Activated T-cell treated with anti-CD3 and anti-CD28 coated beads for 48 hours (primary cell): ENCODE results near the gene LRCH3.
"Not testable (repeated sequence)": the region's sequence is repeated elsewhere in the genome, so short reads cannot be mapped to it uniquely, and the experiment has no call there.

Experiments used
- DNase-seq: peaks from one replicate; pipeline ENCODE4 v3.0.0-alpha.2; 2020; ENCODE audit warnings: low read depth

LRCH3 gene

DNA sequence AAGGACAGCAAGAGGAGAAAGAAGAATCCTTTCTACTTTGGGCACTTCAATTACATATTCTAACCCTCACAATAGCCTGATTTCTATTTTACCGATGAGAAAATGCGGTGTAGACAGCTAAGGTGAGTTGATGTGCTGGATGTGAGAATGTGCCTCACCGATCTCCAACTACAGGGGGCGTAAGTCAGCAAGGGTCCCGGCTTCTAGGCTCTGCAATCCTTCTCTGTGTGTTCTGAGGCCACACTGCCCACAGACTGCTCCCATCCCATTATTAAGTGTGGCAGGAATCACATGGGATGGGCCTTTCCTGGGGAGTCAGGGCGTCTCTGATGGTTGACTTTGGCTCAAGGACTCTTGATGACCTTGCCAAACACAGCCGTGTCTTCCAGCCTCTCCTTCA is 135.4 kb downstream of the LRCH3 start:
- DNase-seq: no peak

DNA sequence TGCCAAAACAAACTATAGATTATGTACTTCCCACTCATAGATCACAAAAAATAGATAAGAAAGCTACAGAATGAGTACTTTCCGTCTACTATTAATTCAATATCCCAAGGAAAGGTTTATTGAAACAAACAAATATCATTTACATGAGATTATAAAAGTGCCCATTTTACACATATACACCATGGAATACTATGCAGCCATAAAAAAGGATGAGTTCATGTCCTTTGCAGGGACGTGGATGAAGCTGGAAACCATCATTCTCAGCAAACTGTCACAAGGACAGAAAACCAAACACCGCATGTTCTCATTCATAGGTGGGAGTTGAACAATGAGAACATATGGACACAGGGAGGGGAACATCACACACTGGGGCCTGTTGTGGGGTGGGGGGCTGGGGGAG is 136.5 kb downstream of the LRCH3 start:
- DNase-seq: not testable (repeated sequence)

DNA sequence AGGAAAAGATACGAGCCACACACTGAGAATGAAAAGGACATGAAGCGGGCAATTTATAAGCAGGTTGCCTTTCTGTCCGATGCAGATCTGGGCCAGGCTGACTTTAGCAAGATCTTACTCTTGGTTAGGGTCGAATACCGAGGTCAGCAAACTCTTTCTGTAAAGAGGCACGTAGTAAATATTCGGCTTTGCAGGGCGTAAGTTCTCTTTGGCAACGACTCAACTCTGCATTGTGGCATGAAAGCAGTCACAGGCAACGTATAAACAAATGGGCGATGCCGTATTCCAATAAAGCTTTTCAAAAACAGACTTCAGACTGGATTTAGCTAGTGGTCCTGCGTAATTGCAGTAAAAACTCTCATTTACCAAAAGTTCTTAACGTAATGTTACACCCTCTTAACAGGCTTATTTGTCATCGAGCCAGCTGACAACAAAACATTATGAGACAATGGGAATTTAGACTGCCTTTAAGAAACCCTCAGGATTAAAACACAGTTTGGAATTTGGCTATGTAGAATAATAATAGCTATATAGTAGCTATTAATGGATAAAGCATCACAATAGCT is 145.8 kb downstream of the LRCH3 start:
- no peak for DNase-seq
